ENCODE results near the gene RNASE12.
"Not testable (repeated sequence)": the region's sequence is repeated elsewhere in the genome, so short reads cannot be mapped to it uniquely, and the experiment has no call there.

RNASE12 gene

DNA sequence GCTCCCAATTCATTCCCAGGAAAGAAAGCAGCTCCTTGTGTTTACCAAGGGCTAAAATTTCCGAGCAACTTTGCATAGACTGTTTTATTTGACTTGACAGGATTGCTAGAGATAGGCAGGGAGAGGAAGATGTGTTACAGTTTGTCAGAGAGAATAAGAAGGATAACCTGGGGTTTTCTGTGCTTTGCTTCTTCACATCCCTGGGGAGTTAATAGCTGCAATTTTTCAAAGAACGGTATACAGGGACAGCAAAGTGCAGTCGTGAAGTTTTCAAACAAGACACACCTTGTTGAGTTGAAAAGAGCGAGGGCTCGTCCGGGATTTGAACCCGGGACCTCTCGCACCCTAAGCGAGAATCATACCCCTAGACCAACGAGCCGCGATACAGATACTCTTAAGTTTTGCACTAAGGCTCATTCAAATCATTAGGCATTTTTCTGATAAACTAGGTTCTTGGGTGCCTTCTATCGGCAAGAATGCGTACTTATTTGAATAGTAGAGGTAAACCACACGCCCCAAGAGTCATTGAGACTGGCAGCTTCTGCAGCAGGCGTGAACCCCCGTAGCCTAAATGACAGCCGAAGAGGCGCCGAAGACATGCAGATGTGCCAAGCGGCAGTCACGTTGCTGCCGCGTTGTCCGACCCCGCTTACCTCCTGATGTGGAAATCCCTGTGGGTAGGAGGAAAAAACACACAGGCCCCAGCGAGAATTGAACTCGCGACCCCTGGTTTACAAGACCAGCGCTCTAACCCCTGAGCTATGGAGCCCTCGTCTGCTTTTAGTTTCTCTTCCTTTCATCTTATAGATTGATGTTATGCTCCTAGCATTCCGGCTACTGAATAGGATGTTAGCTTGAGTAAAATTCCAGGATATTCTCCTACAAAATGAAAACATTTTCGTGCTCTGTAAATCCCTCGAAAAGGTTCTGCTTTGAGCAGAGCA is 22.2 kb upstream of the RNASE12 start:
- peak; percentile 86 to 88 for DNase-seq

DNA sequence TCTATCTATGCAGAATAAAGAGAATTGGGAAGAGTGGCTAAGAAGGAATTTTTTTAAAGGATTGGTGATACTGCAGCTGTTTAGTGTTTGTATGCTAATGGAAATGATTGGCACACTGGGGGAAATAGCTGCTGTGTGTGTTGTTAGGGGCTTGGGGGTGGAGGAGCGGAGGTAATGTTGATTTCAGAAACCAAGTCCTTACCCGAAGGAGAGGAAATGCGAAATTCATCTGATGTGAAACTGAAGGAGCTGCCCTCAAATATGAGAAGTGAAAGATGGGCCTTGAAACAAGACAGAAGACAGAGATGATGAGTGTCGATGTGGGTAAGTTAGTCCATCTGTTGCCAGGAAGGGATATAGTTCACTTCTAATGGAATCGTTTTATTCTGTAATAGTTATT is 21.2 kb upstream of the RNASE12 start:
- DNase-seq, result no peak

DNA sequence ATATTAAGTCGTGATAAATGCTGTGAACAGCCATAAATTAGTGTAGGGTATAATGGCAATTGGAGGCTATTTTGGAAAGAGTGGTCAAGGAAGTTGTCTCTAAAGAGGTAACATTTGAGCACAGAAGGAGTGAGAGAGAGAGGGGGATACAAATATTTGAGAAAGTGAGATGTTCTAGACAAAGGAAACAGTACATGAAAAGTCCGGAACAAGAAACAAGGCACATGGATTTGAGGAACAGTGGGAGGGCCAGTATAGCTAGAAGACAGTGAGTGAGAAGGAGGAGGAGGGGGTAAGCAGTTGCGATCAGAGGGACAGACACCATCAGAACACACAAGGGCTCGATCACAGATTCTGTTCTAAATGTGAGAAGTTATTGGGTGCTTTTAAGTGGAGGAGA is 20.1 kb upstream of the RNASE12 start:
- DNase-seq, result no peak

DNA sequence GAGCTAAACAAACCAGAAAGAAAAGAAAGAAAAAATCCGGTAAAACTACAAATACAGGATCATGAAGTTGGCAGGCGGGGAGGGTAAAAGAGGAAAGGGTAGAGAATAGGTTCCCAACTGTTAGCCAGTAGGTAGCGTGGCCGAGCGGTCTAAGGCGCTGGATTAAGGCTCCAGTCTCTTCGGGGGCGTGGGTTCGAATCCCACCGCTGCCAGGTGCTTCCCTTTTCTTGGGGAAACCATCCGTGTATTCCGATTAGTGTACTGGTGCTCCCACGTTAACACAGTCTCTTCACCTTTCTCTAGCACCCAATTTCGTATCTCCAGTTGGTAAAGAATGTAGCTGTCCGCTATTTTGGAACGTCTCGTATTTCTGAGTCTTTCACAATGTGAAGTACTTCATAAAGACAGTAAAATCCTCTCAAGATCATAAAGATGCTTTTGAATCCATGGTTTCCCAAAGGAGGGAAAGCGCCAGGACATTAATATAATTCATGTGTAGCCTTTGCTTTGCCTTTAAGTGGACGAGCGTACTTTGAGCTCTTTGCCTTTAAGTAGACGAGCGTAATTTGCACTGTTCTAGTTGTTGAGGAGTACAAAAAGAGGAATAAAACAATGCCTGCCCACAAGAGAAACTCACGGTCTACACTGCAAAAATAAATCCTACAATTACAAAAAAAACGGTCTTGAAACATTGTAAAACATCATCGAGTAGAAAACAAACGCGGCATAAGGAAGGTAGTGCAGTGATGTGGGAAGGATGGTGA is 19.0 kb upstream of the RNASE12 start:
- DNase-seq, result peak; percentile 81 to 90

DNA sequence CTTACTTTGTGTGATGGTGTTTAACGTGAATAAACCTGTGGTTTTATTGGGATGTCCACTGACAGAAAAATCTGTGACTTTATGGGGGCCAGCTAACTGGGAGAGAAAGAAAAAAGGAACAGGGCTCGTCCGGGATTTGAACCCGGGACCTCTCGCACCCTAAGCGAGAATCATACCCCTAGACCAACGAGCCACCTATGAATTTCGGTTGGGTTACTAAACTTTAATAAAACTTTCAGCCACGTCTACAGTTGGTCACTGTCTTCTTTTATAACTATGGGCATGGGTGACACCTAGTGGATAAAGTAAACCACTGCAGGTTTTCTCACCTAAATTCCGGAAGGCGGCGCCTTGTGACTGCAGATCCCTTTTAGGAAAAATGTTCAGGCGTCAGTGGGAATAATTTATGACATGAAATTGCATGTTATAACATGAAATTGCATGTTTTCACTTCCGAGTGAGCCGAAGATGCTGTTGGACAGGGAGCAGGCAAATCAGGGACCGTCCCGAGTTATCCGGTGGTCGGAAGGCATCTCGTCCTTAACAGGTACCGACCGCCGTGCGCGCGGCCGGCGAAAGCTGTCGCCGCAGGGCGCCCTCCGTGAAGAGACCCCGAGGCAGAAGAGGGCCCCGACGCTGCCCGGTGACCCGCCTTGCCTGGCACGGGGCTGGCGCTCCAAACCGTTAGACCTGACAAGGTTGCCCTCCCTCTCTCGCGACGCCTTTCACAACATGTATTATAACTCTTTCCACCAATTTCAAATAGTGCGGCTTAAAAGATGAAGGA is 18.2 kb upstream of the RNASE12 start:
- peak; percentile 55 to 68 for DNase-seq

DNA sequence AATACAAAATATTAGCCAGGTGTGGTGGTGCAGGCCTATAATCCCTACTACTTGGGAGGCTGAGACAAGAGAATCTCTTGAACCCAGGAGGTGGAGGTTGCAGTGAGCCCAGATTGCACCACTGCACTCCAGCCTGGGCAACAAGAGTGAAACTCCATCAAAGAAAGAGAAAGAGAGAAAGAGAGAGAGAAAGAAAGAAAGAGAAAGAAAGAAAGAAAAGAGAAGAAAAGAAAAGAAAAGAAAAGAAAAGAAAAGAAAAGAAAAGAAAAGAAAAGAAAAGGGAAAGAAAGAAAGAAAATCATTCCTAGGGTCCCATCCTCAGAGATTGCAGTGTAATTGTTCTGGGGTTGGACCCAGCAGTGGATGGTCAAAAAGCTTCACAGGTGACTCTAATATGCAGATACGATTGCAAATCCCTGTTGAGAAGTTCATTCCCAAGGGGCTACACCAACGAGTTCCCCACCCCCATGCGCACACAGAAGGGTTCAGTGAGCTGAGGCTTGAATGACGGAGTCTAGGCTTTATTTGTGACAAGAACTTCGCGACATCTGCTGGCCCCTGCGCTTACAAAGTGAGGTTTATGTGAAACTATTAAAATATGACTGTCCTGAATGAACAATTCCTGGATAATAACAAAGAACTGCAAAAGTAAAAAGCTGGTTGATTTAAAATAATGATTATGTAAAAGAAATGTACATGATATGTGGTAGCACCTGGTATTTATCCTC is 17.4 kb upstream of the RNASE12 start:
- DNase-seq, result no peak

DNA sequence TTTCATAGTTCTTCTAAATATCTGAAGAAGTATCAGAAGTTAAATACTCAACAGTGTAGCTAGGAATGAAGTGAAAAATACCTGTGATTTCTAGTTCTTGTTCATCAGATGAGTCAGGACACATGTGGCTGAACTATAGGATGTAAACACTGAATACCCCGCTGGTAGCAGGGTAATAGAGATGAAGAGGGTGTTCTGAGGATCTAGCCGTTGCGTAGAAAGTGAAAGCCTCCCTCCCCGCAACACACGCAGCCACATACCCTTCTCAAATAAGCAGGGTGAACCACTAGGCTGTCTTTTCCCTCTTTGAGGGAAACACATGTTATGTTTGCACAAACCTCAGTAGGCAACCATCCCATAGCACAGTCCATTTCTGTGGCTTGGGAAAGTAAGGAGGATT is 16.4 kb upstream of the RNASE12 start:
- no peak for DNase-seq

DNA sequence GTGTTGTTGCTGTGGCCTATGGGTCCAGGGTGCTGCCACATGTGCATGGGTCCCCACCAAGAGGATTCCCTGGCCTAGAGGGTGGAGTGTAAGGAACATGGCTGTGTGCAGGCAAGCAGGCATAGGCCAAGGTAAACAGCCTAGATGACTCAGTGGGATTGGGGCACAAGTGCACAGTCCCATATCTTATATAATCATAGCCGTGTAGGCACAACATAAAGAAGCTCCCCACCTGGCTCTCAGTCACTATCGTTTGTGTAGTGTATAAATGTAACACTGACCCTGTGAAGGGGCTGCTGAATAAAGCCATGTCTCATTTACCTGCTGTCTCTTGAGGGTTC is 15.7 kb upstream of the RNASE12 start:
- DNase-seq, result no peak

DNA sequence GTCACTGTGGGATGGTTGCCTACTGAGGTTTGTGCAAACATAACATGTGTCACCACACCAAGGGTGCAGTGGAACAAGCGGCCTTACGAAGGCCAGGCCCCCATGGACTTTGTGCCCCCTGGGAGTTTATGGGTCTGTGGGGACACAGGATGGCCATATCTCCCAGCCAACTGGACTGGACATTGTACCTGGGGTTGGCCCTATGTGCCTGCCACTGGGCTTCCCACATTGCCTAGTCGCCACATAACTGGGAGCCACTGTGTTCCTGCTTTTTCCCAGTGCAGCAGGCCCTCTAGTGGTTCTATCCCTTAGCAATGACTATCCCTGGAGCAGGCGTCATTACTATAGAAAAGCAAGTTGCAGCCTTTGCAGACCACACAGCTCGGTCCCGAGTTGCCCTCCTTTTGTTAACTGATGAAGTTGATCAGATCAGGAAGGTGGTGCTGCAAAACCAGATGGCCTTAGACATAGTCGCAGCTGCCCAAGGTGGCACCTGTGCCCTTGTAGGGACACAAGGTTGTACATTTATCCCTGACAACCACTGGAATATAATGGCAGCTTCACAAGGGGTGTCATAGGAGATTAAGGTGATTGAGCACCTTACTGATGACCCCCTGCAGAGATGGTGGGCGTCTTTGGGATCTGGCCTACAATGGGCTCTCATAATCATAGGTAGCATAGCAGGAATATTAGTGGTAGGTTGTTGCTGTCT is 15.2 kb upstream of the RNASE12 start:
- no peak for DNase-seq

DNA sequence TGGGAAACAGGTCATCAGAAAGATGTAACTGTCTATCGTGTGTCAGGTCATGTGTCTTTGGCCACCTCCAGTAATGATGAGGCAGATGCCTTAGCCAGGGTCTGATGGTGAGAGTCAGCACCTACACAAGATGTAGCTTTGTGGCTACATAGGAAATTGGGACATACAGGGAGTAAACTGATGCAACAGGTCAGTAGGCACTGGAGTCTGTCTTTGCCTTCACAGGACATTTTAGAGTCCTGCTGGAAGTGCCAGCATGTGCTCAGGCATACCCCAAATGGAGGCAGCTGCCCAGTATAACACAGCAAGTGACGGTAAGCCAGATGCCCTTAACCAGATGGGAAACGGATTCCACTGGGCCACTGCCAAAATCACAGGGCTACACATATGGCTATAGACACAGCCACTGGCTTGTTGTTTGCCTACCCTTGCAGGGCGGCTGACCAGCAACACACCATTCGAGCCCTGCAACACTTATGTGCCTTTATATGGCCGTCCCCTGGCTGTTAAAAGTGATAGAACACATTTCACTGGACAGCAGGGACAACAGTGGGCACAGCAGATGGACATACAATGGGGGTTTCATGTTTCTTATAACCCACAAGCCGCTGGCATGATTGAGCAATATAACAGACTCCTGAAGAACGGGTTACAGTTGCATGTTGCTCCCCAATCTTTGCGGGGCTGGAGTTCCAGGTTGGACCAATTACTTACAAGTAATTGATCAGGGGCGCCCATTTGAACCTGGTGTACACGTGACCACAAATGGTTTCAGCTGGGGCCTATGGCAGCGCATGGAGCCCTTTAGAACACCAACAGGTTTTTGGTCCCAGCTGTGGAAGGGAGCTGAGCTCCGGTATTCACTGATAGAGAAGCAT is 12.9 kb upstream of the RNASE12 start:
- DNase-seq, result no peak

DNA sequence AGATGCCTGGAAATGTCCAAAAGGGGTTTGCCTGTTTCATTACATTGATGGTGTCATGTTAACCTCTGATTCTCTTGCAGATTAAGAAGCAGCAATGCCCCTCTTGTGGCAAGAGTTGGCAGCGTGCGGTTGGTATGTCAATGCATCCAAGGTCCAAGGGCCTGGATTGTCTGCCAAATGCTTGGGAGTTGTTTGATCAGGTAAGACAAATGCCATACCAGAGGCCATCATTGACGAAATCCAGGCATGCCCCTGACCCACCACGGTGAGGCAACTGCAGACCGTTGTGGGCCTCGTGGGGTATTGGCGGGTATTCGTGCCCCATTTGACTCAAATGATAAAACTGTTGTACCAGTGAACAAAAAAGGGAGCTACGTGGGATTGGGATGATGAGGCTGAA is 11.4 kb upstream of the RNASE12 start:
- no peak for DNase-seq

DNA sequence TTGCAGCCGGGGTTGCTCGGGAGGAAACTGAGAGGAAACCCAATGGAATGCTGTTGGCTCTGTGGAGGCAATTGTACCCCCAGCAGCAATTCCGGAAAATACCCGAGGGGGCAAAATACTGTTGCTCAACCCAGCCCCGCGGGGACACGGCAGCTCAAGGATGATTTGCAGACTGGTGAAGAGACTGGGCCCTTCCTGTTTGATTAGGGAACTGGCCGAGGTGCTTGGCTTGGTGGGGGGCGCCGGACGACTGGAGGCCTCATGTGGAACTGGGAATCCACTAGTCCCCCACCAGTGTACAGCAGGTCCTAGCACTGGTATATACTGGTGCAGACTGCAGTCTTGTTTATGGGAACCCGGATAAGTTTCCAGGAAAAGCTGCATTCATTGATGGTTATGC is 10.3 kb upstream of the RNASE12 start:
- DNase-seq, result no peak

DNA sequence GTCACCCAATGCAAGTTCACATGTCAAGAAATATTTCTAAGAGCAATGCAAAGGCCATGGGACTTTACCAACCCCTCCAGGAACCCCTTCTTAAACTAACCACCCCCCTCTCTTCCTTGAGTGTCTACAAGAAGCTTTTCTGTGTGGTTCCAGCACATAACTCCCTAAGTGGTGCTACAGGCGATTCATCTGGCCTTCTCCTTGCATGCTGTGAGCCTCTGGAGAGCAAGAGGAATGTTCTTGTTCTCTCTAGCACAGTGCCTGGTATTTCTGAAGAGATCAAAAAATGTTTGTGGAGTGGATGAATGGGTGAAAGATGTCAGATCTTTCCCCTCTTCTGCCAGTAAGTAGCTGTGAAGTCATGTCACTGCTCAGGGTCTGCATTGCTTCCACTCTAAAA is 5.9 kb upstream of the RNASE12 start:
- no peak for DNase-seq

DNA sequence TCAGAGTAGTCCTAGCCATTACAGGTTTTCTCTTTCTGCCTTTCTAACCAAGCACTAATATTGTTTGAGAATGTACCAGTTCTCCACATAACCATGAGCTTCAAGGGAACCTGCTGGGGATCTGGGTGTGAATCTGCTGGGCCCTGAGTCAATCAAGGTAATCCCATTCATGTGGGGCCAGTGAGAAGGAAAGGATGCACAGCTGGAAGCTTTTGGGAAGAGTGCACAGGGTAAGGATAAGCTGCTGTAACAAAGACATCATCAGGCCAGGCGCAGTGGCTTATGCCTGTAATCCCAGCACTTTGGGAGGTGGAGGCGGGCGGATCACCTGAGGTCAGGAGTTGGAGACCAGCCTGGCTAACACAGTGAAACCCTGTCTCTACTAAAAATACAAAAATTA is 4.5 kb upstream of the RNASE12 start:
- not testable (repeated sequence) for DNase-seq

DNA sequence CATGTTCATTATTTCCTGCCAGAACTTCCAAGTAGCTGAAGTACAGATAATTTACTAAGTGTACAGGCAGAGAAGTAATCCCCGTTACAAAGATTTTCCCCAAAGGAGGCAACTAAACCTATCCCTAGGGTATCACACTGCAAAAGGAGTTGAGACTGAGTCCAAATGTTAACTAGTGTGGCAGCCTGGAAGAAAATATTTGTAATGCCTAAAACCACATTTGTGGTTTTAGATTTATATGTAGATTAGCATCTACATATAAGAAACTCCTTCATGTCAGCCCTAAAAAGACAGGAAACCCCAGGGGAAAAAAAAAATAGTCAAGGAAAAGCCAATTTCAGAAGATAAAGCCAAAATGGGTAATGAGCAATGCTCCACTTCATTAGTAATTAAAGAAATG is 1.4 kb upstream of the RNASE12 start:
- no peak for DNase-seq

DNA sequence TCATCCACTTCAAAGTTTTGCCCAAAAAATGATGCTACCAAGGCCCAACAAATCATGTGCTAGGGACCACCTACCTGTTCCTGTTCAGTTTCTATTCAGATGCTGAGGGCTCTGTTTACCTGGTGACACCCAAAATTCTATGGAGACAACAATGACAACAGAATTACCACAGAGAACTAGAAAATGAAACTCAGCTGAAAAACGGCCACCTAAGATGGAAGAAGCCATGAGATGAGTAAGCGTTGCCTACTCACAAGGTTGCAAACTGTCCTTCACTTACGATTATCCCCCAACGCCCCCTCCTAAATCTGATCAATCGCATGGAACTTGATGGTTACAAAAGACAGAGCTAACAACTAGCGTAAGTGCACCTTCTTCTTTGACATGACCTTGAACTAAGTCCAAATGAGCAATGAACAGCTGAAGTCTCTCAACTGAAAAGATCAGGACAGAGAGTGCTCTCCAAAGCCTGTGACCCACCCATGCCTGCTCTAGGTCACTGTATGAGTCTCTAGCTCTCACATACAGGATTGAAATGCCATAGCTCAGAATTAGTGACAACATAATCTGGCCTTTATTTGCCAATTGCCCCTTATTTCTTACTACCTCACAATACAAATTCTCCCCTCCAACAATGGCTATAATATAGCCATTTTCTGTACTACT is 3.6 kb downstream of the RNASE12 start, which contains the start of gene RNASE11:
TSS of gene RNASE11 (minus strand) at position 513 of the 666 bp plus-strand sequence.
- DNase-seq, result no peak

DNA sequence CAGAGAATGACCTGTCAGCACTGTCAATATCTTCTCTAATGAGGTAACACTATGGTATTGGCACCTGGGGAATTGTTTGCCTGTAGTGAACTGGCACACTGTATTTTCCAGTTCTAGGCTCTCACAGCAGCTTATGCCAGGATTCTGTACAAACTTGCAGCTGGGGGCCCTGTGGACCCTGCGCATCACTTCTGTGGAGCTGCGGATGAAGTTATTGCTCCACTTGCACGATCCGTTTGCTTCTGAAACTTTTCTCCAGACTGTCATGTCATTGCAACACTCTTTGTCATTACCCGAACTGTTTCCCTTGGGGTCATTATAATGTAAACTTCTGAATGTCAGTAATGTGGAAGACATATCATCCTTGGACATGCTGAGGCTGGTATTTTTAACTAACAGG is 7.3 kb downstream of the RNASE12 start:
- DNase-seq, result no peak

DNA sequence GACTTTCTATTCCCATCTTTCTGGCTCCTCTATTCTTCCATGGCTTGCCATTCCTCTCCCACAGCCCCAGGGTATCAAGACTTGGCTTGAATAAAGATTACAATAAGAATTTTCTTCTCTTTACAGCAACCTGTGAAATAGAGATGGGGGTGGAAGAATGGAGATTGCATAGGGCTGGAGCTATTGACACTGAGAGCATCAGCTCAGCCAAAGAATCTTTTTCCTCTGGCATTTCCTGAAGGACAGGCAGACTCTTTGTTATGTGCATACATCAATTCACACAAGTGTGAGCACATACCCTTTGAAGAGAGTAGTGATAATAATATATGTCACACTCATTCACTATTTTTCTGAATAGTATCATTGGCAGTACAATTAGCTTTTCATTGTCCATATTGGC is 8.0 kb downstream of the RNASE12 start:
- DNase-seq, result no peak

DNA sequence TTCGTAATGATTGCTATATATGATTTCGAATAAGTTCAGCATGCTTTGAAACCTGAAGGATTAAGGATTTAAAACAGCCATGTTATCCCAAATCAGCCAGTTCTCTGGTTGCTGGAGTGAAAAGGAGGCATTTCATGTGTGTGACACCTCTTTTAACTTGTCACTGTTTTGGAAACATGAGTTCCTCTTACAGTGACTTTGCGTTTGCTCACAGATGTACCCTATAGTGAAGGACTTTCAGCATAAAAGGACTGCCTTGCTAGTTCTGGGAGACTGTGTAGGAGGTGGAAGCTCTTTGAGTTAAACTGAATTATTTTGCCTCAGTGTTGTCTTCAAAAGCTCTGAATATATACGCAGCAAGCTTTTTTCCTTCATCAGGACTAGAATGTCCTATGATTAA is 10.9 kb downstream of the RNASE12 start:
- DNase-seq, result no peak

DNA sequence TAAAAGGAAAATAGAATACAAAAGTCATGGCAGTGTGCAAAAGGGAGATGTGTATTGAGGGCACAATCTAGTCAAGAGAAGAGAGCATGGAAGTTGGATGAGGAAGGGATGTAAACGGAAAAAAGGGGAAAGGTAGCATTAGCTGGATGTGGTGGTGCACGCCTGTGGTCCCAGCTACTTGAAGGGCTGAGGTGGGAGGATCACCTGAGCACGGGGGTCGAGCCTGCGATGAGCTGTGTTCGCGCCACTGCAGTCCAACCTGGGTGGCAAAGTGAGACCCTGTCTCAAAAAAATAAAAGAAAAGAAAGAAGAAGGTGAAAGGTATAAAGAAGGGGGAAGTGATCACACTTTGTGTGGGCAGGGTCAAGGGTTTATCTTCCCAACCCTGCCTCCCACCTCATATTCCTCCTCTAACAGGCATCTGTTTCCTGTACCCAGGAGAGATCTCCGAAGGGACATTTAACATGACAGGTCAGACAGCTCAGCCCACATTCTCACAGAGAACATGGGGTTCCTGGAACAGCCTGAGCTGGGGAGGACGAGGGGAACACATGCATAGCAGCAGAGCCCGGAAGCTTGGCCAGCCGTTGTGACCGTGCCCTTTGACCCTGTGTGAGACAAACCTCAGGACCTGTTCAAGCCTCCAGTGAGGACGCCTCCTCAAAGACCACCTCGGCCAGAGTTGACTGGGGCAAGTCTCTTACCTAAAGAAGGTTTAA is 12.2 kb downstream of the RNASE12 start:
- DNase-seq, result no peak

All from stimulated activated CD4-positive, alpha-beta T cell treated with anti-CD3 and anti-CD28 coated beads, Interleukin-2, amount 100 ng/mL, for 24 hours (primary cell).